K562 (cell line): ENCODE data around the gene TRPM4. TPM values are rescaled to one million over a fixed set of nuclear protein-coding genes. Genes with fewer than 3 reads are reported as not detected.

Experiments
- BRF2 ChIP-seq: IDR thresholded peaks from 3 replicates; pipeline ENCODE4 v1.6.1; 2011; ENCODE audit warnings: borderline replicate concordance, mild to moderate bottlenecking; ENCODE audit not compliant: insufficient read length, insufficient read depth
- CGGBP1 ChIP-seq: fragments of 250-450 bp; sonication (Bioruptor Pico); IDR thresholded peaks from 2 replicates; pipeline ENCODE4 v1.9.0; 2021; ENCODE audit warnings: mild to moderate bottlenecking
- DMBX1 ChIP-seq: fragments of 250-450 bp; sonication (Bioruptor Pico); IDR thresholded peaks from 2 replicates; pipeline ENCODE4 v1.8.0; 2022; ENCODE audit warnings: inconsistent platforms, mild to moderate bottlenecking, moderate library complexity, borderline replicate concordance
- FOXK1 ChIP-seq: sonication (generic); formaldehyde crosslinking; IDR thresholded peaks from 2 replicates; pipeline ENCODE4 v1.8.0; 2022; ENCODE audit warnings: missing genetic modification reagents, mild to moderate bottlenecking, borderline replicate concordance
- KHSRP ChIP-seq: fragments of 450-650 bp; IDR thresholded peaks from 2 replicates; pipeline ENCODE4 v1.6.1; 2017
- NR3C1 ChIP-seq: sonication (generic); formaldehyde crosslinking; IDR thresholded peaks from 2 replicates; pipeline ENCODE4 v1.8.1; 2022; ENCODE audit warnings: missing genetic modification reagents
- RAD51 ChIP-seq: fragments of 450-650 bp; IDR thresholded peaks from 2 replicates; pipeline ENCODE4 v1.7.1; 2016; ENCODE audit warnings: low read depth, mild to moderate bottlenecking, borderline replicate concordance
- RB1 ChIP-seq: fragments of 450-650 bp; IDR thresholded peaks from 2 replicates; pipeline ENCODE4 v1.6.1; 2017; ENCODE audit warnings: low read depth, mild to moderate bottlenecking
- SIRT6 ChIP-seq: IDR thresholded peaks from one replicate; pipeline ENCODE4 v1.6.1; 2012; ENCODE audit warnings: low read depth, mild to moderate bottlenecking, control low read depth, inconsistent platforms, low read length, moderate library complexity
- SNIP1 ChIP-seq: fragments of 450-650 bp; IDR thresholded peaks from 2 replicates; pipeline ENCODE4 v1.7.1; 2017; ENCODE audit warnings: low read depth, mild to moderate bottlenecking
- SREBF1 ChIP-seq: fragments of 150-350 bp; IDR thresholded peaks from 2 replicates; pipeline ENCODE4 v1.6.1; 2014; ENCODE audit warnings: antibody characterized with exemption, low read depth, low read length, borderline replicate concordance
- ZBED1 ChIP-seq: IDR thresholded peaks from 2 replicates; pipeline ENCODE4 v1.6.1; 2014
- ZBTB12 ChIP-seq: fragments of 250-450 bp; sonication (Bioruptor Pico); IDR thresholded peaks from 2 replicates; pipeline ENCODE4 v1.4.0; 2020
- ZFP91 ChIP-seq: sonication (generic); formaldehyde crosslinking; IDR thresholded peaks from 2 replicates; pipeline ENCODE4 v1.8.0; 2022; ENCODE audit warnings: mild to moderate bottlenecking, missing genetic modification reagents
- ZNF449 ChIP-seq: fragments of 250-450 bp; sonication (Bioruptor Pico); IDR thresholded peaks from 2 replicates; pipeline ENCODE4 v1.8.0; 2022; ENCODE audit warnings: moderate library complexity, mild to moderate bottlenecking, inconsistent platforms
- polyA plus RNA-seq, 8 experiments: library from polyadenylated mRNA; depleted of rRNA in 4 of 8; stranded (reverse) in 5 of 8; unstranded in 3 of 8; fragments of >200 nt; fragmentation: Nextera tagmentation in 2 of 8; fragmentation: Illumina TruSeq in 1 of 8; extraction: Ambion mirVana in 2 of 8; extraction: Trizol in 1 of 8; gene quantifications; 2 replicates each; pipeline versions ENCODE4 v1.2.1 to v1.2.3, GENCODE V29; 2011 to 2014; ENCODE audit warnings: inconsistent platforms in 1 of 8, missing spikeins in 1 of 8
- total RNA-seq, 7 experiments: library from RNA; depleted of rRNA in 6 of 7; stranded (reverse); fragments of >200 nt in 6 of 7; fragmentation: Illumina TruSeq in 2 of 7; extraction: Trizol in 2 of 7; gene quantifications; 2 replicates each; pipeline versions ENCODE4 v1.2.1 to v1.2.3, GENCODE V29; 2011 to 2021; ENCODE audit warnings: low replicate concordance in 1 of 7
- TF ChIP-seq, protein P1 (sequence below): fragments of 450-650 bp; formaldehyde crosslinking; IDR thresholded peaks from 2 replicates; pipeline ENCODE4 v1.4.0; 2022; ENCODE audit warnings: mild to moderate bottlenecking, moderate library complexity

Gene TRPM4
- total and polyA plus RNA-seq, 9 of the 15 experiments (the other 6 are each of a cell fraction or from before 2014, with no cell fraction given), result 6.5 to 45.4 (median 15.2) TPM

DNA sequence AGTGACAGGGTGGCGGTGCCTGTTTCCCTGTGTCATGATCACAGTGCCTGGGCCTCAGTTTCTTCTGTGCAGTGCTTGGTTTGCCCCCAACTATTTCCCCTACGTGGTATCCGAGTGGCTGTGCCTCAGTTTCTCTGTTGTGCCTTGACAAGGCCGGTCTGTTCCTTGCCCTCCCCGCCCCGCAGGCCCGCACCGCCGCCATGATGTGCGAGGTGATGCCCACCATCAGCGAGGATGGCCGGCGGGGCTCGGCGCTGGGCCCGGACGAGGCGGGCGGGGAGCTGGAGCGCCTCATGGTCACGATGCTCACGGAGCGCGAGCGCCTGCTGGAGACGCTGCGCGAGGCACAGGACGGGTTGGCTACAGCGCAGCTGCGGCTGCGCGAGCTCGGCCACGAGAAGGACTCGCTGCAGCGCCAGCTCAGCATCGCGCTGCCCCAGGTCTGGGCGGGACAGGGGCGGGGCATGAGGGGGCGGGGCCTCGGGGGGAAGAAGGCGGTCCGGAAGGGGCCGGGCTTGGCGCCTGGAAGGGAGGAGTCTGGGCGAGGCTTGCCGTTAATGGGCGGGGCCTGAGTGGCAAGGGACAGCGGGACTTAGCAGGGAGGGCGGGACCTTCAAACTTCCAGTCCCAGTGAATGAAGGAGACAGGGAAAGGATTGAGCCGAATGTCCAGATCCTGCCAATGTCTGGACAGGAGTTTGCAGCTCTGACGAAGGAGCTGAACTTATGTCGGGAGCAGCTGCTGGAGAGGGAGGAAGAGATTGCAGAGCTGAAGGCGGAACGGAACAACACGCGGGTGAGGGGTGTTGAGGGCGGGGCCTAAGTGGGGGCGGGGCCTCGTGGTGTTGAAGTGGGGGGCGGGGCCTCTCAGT is 29.7 kb upstream of the TRPM4 start (continued):
- TF ChIP-seq, protein P1, sequence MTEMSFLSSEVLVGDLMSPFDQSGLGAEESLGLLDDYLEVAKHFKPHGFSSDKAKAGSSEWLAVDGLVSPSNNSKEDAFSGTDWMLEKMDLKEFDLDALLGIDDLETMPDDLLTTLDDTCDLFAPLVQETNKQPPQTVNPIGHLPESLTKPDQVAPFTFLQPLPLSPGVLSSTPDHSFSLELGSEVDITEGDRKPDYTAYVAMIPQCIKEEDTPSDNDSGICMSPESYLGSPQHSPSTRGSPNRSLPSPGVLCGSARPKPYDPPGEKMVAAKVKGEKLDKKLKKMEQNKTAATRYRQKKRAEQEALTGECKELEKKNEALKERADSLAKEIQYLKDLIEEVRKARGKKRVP, result no peak
- TF ChIP-seq FOXK1 (CRISPR knock-in tag) (no peak), RB1 (peak; percentile 80), ZBED1 (0 out of 2 replicates have a peak, but pooled peaks have one; percentile 75), ZNF449 (CRISPR knock-in tag) (no peak), SREBF1 (no peak), CGGBP1 (CRISPR knock-in tag) (no peak), SIRT6 (no peak), ZBTB12 (CRISPR knock-in tag) (no peak), BRF2 (no peak), NR3C1 (CRISPR knock-in tag) (peak; percentile 91; the same call in 1 of the 2 replicates), RAD51 (0 out of 2 replicates have a peak, but pooled peaks have one; percentile 17), DMBX1 (CRISPR knock-in tag) (peak; percentile 74; the same call in 1 of the 2 replicates), SNIP1 (no peak), ZFP91 (CRISPR knock-in tag) (no peak), KHSRP (no peak)
